Measurements from ENCODE around the gene NRG3. TPM values are rescaled to one million over a fixed set of nuclear protein-coding genes. Genes with fewer than 3 reads are reported as not detected.

Gene NRG3
- total and polyA plus RNA-seq, 2 of the 8 experiments (the other 6 are each of a cell fraction or from before 2014, with no cell fraction given): 4.2 to 5.0 TPM

DNA sequence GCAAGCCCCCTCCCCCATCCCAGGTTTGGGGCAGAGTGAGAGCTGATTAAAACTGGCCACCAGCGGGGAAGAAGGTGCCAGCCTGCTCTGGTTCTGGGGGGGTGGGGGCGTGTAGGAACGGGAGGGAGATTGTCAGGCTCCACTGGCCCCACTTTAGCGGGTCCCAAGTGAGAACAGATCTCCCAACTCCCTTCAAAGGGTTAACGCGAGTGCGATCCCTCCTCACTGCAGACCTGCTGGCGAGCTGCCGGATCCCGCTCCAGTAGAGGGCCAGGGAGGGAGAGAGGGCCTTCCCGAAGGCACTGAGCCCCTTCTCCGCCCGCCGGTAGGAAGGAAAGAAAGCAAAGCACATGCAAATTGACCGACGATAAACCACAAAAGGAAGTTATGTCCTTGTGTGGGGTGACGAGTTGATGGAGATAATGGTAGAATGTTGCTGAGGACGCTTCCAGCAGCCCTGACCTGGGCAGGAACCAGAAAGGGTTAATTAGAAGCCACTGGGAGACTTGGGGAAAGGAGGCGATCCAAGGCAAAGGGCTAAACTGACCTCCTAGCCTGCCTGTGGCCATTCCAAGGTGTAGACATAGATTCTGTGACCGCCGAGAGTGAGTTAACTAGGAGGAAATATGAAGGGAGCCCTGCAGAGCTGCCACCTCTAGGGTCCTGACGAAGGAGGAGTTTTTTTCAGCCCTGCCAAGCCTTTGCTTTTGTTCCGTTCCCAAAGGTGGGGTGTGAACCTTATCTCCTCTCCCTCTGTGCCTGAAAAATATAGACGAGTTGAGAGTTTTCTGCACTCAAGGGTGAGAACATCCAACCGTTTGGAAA, 1.5 kb downstream of the NRG3 start (continued):
- no peak for TF ChIP-seq NANOG (IDR thresholded peaks at IDR 0.05; ENCODE audit: insufficient read depth, low read depth, low read length, poor library complexity, severe bottlenecking)
- TF ChIP-seq JUND (IDR thresholded peaks at IDR 0.05; ENCODE audit: low read length): no peak
- no peak for TF ChIP-seq CHD2 (IDR thresholded peaks at IDR 0.05; ENCODE audit: low read length)
- no peak for TF ChIP-seq EP300 (IDR thresholded peaks at IDR 0.05; ENCODE audit: borderline replicate concordance in 1 of 2, low read depth in 2 of 2, low read length in 2 of 2)
- TF ChIP-seq JUN (IDR thresholded peaks at IDR 0.05; ENCODE audit: low read depth, low read length): no peak
- peak; percentile 42 for TF ChIP-seq RNF2 (IDR thresholded peaks at IDR 0.05; ENCODE audit: borderline replicate concordance, low read depth, low read length, missing control alignments, poor library complexity, severe bottlenecking)
- TF ChIP-seq RFX5 (IDR thresholded peaks at IDR 0.05; ENCODE audit: borderline replicate concordance, low read depth, low read length): no peak
- TF ChIP-seq POLR2AphosphoS5 (IDR thresholded peaks at IDR 0.05; ENCODE audit: low read depth, low read length): 0 out of 2 replicates have a peak, but pooled peaks have one; percentile 10
- peak; percentile 57; the same call in 1 of the 2 replicates for TF ChIP-seq KDM1A (IDR thresholded peaks at IDR 0.05; ENCODE audit: borderline replicate concordance, low read length)
- no peak for TF ChIP-seq BRCA1 (IDR thresholded peaks at IDR 0.05; ENCODE audit: low read depth, low read length)
